SK-N-MC (cell line): ENCODE measurements around the gene ZNF761.

Experiments
- EZH2 ChIP-seq: fragments of 200-600 bp; sonication (generic); IDR thresholded peaks from one replicate; pipeline ENCODE4 v1.6.1; 2017; ENCODE audit warnings: antibody characterized with exemption
- POLR2AphosphoS5 ChIP-seq: IDR thresholded peaks from 2 replicates; pipeline ENCODE4 v1.6.1; 2012; ENCODE audit warnings: mild to moderate bottlenecking, low read depth, low read length, borderline replicate concordance

GRCh38 chr19:53389978-53390377 lies 41.8 kb upstream of the ZNF761 start:
- TF ChIP-seq POLR2AphosphoS5 = no peak
- no peak for TF ChIP-seq EZH2
